Lung (tissue), 12 donors: ENCODE results near the gene LCN12. TPM values are rescaled to one million over a fixed set of nuclear protein-coding genes. Genes with fewer than 3 reads are reported as not detected.

Source experiments
- ATAC-seq: fragments of 200-7000 bp; cut with Tn5 transposase; one replicate; pipeline ENCODE4 v1.9.1; 2020; ENCODE audit warnings: moderate number of reproducible peaks; ENCODE audit not compliant: insufficient read depth, low FRiP score
- DNase-seq, 3 donors: peaks; one replicate each; pipeline ENCODE4 v3.0.0-alpha.2; 2013 to 2017
- H3K27ac ChIP-seq, 2 donors: one replicate each; pipeline ENCODE4 v1.5.1; 2013; ENCODE audit warnings: mild to moderate bottlenecking in 2 of 2, moderate library complexity in 2 of 2, control low read depth in 1 of 2, inconsistent platforms in 1 of 2, low read depth in 1 of 2, low read length in 1 of 2
- H3K27me3 ChIP-seq, 3 donors: one replicate each; pipeline ENCODE4 v1.5.1; 2013; ENCODE audit warnings: low read length in 2 of 3; ENCODE audit not compliant: control insufficient read depth in 3 of 3, insufficient read depth in 3 of 3
- H3K36me3 ChIP-seq, 4 donors: one replicate each; pipeline ENCODE4 v1.5.1; 2013; ENCODE audit warnings: low read length in 4 of 4, mild to moderate bottlenecking in 1 of 4, moderate library complexity in 1 of 4; ENCODE audit not compliant: control insufficient read depth in 4 of 4, insufficient read depth in 4 of 4
- H3K4me1 ChIP-seq, 5 donors: one replicate each; pipeline ENCODE4 v1.5.1; 2013; ENCODE audit warnings: low read length in 5 of 5, mild to moderate bottlenecking in 2 of 5, moderate library complexity in 1 of 5; ENCODE audit not compliant: control insufficient read depth in 5 of 5, insufficient read depth in 5 of 5
- H3K4me3 ChIP-seq: one replicate; pipeline ENCODE4 v1.5.1; 2013; ENCODE audit warnings: mild to moderate bottlenecking, control low read depth, moderate library complexity
- H3K9ac ChIP-seq, 2 donors: one replicate each; pipeline ENCODE4 v1.5.1; 2013; ENCODE audit warnings: low read length in 2 of 2, control low read depth in 1 of 2; ENCODE audit not compliant: insufficient read depth in 1 of 2
- H3K9me3 ChIP-seq, 4 donors: one replicate each; pipeline ENCODE4 v1.5.1; 2013; ENCODE audit warnings: low read length in 3 of 4, mild to moderate bottlenecking in 1 of 4, moderate library complexity in 1 of 4; ENCODE audit not compliant: control insufficient read depth in 4 of 4, insufficient read depth in 3 of 4
- WGBS, 2 donors: extraction: QIAGEN DNeasy Blood & Tissue Kit; methylation state at CpG; one replicate each; pipeline ENCODE4 v1.1.7; 2013; 5-methylcytosine and 5-hydroxymethylcytosine counted together
- polyA plus RNA-seq, 2 donors: library from polyadenylated mRNA; stranded (reverse); fragments of 200-250 nt; gene quantifications; one replicate each; pipeline ENCODE4 v1.2.1, GENCODE V29; 2013
- total RNA-seq, 2 donors: library from RNA; depleted of rRNA in 1 of 2; stranded (reverse); fragments of >200 nt in 1 of 2; gene quantifications; one replicate each; pipeline ENCODE4 v1.2.1, GENCODE V29; 2014 to 2021
- TF ChIP-seq, protein P1 (sequence below): IDR thresholded peaks from 2 replicates; pipeline ENCODE4 v1.5.1; 2012; ENCODE audit warnings: mild to moderate bottlenecking; ENCODE audit errors: control extremely low read depth, extremely low read depth
- donor health status: control.
- donor health status: control.
- donor health status: Bipolar disorder and iron deficiency.
- donor health status: healthy.
- donor health status: DM: yes; HTN: yes; CAD: no.

Gene LCN12
- total and polyA plus RNA-seq, 4 donors, result 0.35 to 6.3 (median 3.2) TPM

DNA sequence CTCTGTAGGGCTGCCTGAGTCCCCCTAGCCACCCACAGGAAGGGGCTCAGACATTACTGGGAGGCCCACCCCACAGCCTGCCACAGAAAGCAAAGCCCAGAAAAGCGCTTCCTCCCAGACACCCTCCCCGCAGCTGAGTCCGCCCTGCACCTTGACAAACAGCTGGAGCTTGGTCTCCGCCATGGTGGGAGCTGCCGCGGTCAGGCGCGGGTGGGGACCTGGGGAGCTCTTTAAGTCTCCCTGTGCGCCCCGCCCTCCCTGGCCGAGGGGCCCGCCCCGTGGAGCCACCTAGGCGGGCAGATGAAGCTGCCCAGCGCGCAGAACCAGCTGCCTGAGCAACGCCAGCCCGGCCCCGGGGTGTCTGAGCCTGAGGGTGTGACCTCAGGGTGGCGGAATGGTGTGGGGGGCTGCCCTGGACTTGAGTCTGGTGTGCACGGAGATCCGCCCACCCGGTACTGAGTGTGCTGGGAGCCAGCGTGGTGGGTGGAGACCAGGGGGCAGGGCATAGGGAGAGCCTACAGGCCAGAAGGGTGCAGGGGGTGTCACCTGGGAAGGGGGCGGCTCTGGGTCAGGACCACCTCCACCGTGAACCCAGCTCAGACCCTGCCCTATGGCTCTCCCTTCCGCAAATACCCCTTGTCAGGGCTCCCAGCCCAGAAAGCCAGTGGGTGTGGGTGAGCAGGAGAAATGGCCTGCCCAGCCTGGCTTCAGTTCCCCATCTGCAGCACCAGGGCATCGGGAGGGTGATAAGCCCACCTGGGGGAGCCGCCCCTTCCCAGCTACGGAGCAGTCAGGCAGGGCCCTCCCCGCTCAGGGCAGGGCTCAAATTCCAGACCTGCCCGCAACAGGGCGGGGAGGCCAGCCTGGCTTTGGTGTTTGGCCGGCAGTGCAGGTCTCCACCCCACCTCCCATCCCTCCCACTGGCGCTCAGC is 44.6 kb downstream of the LCN12 start, which contains the start of gene CLIC3:
Gene CLIC3 (minus strand): TSS at position 208 of the 932 bp plus-strand sequence. CDS start 25 bp downstream, at position 183.
- Histone ChIP-seq H3K4me3 (no peak within 1 kb of the TSS), H3K36me3 (peaks cover 0 to 13% (median 0%) of the 10 kb centered on the region in 4 donors), H3K27ac (peak within 1 kb of the TSS in 1 of 2 donors; percentile 48), H3K9ac (no peak within 1 kb of the TSS), H3K4me1 (peaks cover 0 to 37% (median 15%) of the 10 kb centered on the region in 5 donors), H3K27me3 (no peaks in the 10 kb centered on the region), H3K9me3 (no peaks in the 10 kb centered on the region)
- TF ChIP-seq, protein P1, sequence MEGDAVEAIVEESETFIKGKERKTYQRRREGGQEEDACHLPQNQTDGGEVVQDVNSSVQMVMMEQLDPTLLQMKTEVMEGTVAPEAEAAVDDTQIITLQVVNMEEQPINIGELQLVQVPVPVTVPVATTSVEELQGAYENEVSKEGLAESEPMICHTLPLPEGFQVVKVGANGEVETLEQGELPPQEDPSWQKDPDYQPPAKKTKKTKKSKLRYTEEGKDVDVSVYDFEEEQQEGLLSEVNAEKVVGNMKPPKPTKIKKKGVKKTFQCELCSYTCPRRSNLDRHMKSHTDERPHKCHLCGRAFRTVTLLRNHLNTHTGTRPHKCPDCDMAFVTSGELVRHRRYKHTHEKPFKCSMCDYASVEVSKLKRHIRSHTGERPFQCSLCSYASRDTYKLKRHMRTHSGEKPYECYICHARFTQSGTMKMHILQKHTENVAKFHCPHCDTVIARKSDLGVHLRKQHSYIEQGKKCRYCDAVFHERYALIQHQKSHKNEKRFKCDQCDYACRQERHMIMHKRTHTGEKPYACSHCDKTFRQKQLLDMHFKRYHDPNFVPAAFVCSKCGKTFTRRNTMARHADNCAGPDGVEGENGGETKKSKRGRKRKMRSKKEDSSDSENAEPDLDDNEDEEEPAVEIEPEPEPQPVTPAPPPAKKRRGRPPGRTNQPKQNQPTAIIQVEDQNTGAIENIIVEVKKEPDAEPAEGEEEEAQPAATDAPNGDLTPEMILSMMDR, result no peak
- no peak for ATAC-seq
- DNase-seq, result peak; percentile 54 to 62 (median 56)
- WGBS, 2 donors, result 22 to 25% methylated on average over 33 to 35 of the region's 35 CpGs

DNA sequence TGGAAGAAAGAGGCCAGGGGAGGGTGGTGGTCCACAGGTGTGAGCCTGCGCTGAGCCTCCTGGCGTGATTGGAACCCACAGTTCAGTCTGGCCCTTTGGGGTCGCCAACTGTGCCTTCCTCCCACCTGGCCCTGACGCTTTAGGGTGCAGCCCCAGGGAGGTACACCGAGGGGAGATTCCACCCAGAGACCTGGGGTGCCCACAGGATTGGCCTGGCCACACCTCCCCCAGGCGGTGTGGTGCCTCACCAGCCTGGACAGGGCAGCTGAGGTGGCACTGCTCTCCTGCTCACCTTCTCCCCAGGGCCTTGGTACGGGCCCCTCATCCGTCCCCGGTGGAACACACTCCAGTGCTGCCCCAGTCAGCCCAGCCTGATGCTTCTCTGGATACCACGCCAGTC is 45.3 kb downstream of the LCN12 start:
- DNase-seq (no peak), ATAC-seq (no peak)
- Histone ChIP-seq H3K9ac (no peak overlapping the region), H3K27ac (peak overlapping the region in 1 of 2 donors; percentile 48), H3K9me3 (no peaks in the 10 kb centered on the region), H3K4me1 (peaks cover 0 to 37% (median 15%) of the 10 kb centered on the region in 5 donors), H3K27me3 (no peaks in the 10 kb centered on the region), H3K36me3 (peaks cover 0 to 13% (median 0%) of the 10 kb centered on the region in 4 donors), H3K4me3 (no peak overlapping the region)
- TF ChIP-seq, protein P1, result no peak
- 62 to 86% methylated on average over 10 of the region's 10 CpGs for WGBS, 2 donors

DNA sequence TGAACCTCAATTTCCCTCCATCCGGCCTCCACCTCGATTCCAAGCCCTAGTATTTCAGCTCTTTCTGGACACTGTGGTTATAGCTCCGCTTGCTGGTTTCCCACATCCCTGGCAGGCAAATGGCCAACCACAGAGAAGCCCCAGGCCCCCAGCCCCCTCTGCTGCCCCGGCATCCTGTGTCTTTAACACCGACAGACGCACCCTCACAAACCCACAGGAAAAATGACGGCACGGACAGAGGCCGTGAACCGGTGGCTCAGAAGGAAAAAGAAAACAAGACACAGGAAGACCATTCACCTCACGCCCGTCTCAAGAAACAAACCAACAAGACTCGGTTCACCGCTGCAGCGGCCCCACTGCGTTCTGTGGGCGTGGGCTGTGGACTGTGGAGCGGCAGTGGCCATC is 45.8 kb downstream of the LCN12 start:
- DNase-seq (no peak), ATAC-seq (no peak)
- Histone ChIP-seq H3K4me3 (no peak overlapping the region), H3K27ac (no peak overlapping the region), H3K9me3 (no peaks in the 10 kb centered on the region), H3K9ac (no peak overlapping the region), H3K4me1 (peaks cover 0 to 35% (median 13%) of the 10 kb centered on the region in 5 donors), H3K36me3 (peaks cover 0 to 13% (median 0%) of the 10 kb centered on the region in 4 donors), H3K27me3 (no peaks in the 10 kb centered on the region)
- TF ChIP-seq, protein P1, result no peak
- 26 to 47% methylated on average over 18 of the region's 18 CpGs for WGBS, 2 donors
